HG02884 (cell line): Measurements from ENCODE around the gene FOXP4.

Source experiments
- ATAC-seq: cut with Tn5 transposase; IDR thresholded peaks from one replicate; pipeline ENCODE4 v1.9.1; 2021; ENCODE audit warnings: mild to moderate bottlenecking, moderate library complexity; ENCODE audit not compliant: unreplicated experiment

FOXP4 gene

GRCh38 chr6:41622206-41622988 lies 76.2 kb downstream of the FOXP4 start:
- ATAC-seq: no peak

GRCh38 chr6:41623330-41623729 lies 77.1 kb downstream of the FOXP4 start:
- ATAC-seq: no peak

- ATAC-seq: no peak
These were observed 78.6 kb downstream of the FOXP4 start for GRCh38 chr6:41624621-41625380.

GRCh38 chr6:41625442-41625841 lies 79.3 kb downstream of the FOXP4 start:
- ATAC-seq: no peak

DNA sequence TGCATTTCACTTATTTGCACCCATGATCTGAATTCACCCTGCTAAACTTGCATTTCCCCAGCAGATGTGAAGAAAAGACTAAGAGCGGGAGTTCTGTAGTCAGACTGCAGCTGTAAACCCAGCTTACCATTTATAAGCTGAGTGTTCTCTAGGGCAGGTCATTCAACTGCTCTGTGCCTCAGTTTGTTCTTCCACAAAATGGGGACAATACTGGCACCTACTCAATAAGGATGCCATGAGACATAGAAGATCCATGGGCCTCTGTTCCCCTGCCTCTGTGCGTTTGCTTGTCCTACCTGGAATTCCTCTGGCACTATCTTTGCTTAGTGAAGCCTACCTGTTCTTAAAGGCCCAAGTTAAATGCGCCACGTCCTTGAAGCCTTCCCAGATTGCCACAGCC lies 79.8 kb downstream of the FOXP4 start:
- ATAC-seq: no peak

GRCh38 chr6:41626917-41627316 lies 80.7 kb downstream of the FOXP4 start:
- ATAC-seq: no peak

GRCh38 chr6:41629128-41629527 lies 82.9 kb downstream of the FOXP4 start:
- no peak for ATAC-seq

GRCh38 chr6:41630069-41630468 lies 83.9 kb downstream of the FOXP4 start:
- no peak for ATAC-seq

DNA sequence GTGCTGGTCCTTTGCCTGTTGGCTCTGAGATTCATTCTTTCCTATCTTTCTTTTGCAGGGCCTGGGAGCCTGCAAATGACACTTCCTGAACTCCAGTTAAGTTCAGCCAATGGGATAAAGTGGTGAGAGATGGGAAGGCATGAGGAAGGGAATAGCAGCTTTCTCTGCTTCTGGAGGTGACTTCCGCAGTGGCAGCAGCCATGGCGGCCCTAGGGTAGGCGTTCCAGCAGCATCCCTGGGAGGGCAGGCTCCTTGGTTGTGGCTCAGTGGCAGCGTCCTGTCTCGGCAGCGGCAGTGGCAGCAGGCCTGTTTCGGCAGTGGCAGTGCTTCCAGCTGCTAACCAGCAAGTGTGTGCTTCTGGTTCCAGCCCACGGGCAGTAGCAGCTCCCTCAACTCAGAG lies 84.8 kb downstream of the FOXP4 start:
- no peak for ATAC-seq

GRCh38 chr6:41633056-41633634 lies 87.0 kb downstream of the FOXP4 start:
- no peak for ATAC-seq

- no peak for ATAC-seq
These were observed 88.5 kb downstream of the FOXP4 start for GRCh38 chr6:41634657-41635056.

GRCh38 chr6:41635365-41635764 lies 89.2 kb downstream of the FOXP4 start:
- no peak for ATAC-seq

- ATAC-seq: no peak
These were observed 90.6 kb downstream of the FOXP4 start for GRCh38 chr6:41636833-41637193.

DNA sequence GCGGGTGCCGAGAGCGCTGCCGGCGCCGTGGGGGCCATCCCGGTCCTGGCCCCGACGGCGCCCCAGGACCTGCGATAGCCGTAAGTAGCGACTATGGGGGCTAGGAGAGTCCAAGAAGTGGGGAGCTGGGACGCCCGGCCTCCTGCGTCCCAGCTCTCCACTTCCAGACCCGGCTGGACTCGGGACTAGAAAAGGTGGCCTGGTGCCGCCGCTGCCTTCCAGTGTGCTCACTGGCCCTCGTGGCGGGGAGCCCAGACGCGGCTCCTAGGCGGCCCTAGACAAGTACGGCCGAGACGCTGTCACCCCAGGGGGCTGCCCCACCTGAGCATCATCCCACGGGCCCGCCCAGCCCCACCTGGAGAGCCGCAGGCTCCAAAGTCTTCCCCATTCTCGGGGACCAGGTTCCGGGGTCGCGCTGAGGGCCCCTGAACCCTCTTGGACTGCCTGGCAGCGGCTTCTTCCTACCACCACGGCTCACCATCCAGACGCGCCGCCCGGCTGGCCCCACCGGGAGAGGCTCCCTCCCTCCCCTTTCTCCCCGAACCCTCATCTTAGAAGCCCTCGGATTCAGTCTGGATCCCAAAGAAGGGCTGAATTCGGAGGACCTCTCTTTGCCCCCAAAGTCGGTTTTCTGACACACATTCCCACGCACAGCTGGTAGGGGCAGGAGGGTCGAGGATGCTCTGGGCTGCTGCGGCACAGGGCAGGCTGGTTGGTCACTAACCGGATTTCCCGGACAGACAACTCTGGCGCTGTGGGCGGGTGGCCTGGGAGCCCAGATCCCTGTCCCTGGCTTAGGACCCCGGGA lies 91.2 kb downstream of the FOXP4 start:
- ATAC-seq: no peak

DNA sequence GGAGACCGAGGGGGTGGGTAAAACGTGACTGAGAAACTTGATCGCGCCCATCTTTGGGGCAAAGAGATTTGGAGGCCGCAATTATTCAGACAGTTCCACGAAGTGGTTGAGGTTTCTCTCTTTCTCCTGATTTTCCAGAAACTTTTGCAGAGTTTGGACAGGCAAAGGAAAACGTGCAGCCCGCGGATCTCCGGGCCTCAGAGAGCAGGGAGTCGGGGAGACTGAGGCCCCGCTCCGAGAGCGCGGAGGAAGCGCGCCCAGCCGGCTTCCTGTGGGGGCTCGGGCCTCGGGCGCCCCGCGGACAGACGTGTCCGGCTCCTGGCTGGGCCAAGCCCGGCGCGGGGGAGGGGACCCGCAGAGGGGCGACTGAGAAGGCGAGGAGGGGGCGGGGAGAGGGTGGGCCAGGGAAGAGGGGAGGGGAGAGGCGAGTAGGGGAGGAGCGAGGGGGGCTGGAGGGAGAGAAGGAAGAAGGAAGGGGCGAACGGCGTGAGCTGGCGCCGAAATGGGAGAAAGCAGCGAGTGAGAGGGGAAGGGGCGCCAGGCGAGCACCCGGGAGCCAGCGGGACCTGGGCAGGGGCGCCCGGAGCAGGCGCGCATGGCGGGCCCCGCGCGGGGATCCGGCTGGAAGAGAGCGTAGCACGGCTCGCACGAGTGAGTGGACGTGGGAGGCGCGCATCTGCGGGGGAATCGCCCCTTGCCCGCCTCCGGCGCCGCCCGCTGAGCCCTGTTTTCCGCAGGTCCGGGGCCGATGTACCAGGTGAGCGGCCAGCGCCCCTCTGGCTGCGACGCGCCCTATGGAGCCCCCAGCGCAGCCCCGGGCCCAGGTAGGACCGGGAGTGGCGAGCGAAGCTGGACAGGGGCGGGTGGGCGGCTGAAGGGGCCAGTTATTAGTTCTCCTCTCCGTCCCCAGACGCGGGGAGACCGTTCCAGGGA lies 92.1 kb downstream of the FOXP4 start, which contains the start of gene MDFI:
Gene MDFI (plus strand): TSS at position 467 of the 933 bp plus-strand sequence. CDS start 282 bp downstream, at position 749.
- ATAC-seq: no peak

DNA sequence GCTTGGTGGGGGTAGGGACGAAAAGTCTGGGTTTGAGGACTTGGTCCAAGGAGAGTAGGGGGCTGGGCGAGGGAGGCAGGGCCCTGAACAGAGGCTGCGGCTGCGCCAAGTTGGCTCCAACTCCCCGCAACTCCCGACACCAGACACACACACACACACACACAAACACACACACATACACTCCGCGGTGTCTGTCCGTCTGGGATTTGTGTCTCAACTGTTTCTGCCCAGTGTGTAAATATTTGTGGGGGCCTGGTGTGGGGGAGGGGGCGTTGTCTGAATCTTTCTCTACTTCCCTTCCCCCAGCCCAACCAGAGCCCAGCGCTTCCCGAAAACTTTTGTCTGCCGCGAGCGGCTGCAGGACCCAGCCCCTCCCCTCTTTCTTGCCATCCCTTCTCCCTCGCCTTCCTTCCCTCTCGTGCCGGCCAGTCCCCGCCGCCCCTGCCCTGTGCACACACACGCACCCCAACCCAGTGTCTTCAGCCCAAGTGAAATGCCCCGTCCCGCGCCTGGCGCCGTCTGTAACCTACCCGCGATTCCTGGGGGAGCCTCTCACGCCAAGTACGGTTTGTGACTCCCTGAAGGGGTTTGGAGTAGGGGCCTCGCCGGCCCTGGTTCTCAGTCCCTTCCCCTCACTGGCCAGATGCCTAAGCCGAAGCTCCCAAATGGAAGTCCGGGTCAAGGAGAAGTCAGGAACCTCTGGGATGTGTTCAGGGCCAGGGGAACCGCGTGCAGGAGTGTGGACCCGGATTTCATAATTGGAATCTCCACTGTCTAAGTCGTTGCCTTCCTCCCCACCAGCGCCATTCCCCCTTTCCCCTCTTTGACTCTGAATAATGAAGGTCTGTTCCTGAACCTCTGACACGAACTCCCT lies 93.0 kb downstream of the FOXP4 start:
- ATAC-seq: no peak

- no peak for ATAC-seq
These were observed 93.7 kb downstream of the FOXP4 start for GRCh38 chr6:41639809-41640371.

- ATAC-seq: no peak
These were observed 94.2 kb downstream of the FOXP4 start for GRCh38 chr6:41640426-41640825.
